Measurements from ENCODE around the gene PARVB. TPM values are rescaled to one million over a fixed set of nuclear protein-coding genes. Genes with fewer than 3 reads are reported as not detected.

PARVB gene
- total RNA-seq, 2 donors from 2014 or later = 7.3 to 9.2 TPM

- DNase-seq (peak in 1 of 4 donors; percentile 4), ATAC-seq (no peak)
- no peak overlapping the region for H3K4me3 ChIP-seq
- H3K4me1 ChIP-seq = no peaks in the 10 kb centered on the region
- WGBS, 2 donors = 78 to 80% methylated on average over 1 to 4 of the region's 4 CpGs
- no peaks in the 10 kb centered on the region for H3K36me3 ChIP-seq (replicated peaks in 1 of 2; ENCODE audit: insufficient read depth in 1 of 2, low read depth in 2 of 2)
- TF ChIP-seq POLR2A (IDR thresholded peaks at IDR 0.05) = no peak
- TF ChIP-seq CTCF (IDR thresholded peaks at IDR 0.05) = no peak
- H3K27ac ChIP-seq = no peak overlapping the region
- H3K9me3 ChIP-seq = no peaks in the 10 kb centered on the region
- H3K27me3 ChIP-seq = peaks cover 0 to 7% of the 10 kb centered on the region in 2 donors
- intact Hi-C loops (cut with DNase I) = no loop called here
Observed at GRCh38 chr22:44186737-44187136, 162.6 kb downstream of the PARVB start.

- H3K9me3 ChIP-seq = no peaks in the 10 kb centered on the region
- no peaks in the 10 kb centered on the region for H3K36me3 ChIP-seq (replicated peaks in 1 of 2; ENCODE audit: insufficient read depth in 1 of 2, low read depth in 2 of 2)
- no peak overlapping the region for H3K27ac ChIP-seq
- no peak for ATAC-seq
- peaks cover 0 to 7% of the 10 kb centered on the region in 2 donors for H3K27me3 ChIP-seq
- DNase-seq = peak in 1 of 4 donors; percentile 3
- no peak for TF ChIP-seq POLR2A (IDR thresholded peaks at IDR 0.05)
- TF ChIP-seq CTCF (IDR thresholded peaks at IDR 0.05) = no peak
- WGBS, 2 donors = 83 to 88% methylated on average over 5 to 12 of the region's 12 CpGs
- H3K4me1 ChIP-seq = no peaks in the 10 kb centered on the region
- intact Hi-C loops (cut with DNase I) = no loop called here
- H3K4me3 ChIP-seq = no peak overlapping the region
Observed at GRCh38 chr22:44187652-44188230, 163.6 kb downstream of the PARVB start.

- 60 to 89% methylated on average over 2 to 8 of the region's 8 CpGs for WGBS, 2 donors
- H3K9me3 ChIP-seq = no peaks in the 10 kb centered on the region
- H3K27ac ChIP-seq = no peak overlapping the region
- intact Hi-C loops (cut with DNase I) = no loop called here
- TF ChIP-seq CTCF (IDR thresholded peaks at IDR 0.05) (no peak), POLR2A (IDR thresholded peaks at IDR 0.05) (no peak)
- H3K27me3 ChIP-seq = peaks cover 0 to 7% of the 10 kb centered on the region in 2 donors
- no peaks in the 10 kb centered on the region for H3K36me3 ChIP-seq (replicated peaks in 1 of 2; ENCODE audit: insufficient read depth in 1 of 2, low read depth in 2 of 2)
- H3K4me1 ChIP-seq = no peaks in the 10 kb centered on the region
- no peak for DNase-seq
- no peak overlapping the region for H3K4me3 ChIP-seq
- ATAC-seq = no peak
Observed at GRCh38 chr22:44188316-44188715, 164.2 kb downstream of the PARVB start.

- no peak for ATAC-seq
- no peak overlapping the region for H3K4me3 ChIP-seq
- TF ChIP-seq CTCF (IDR thresholded peaks at IDR 0.05) (no peak), POLR2A (IDR thresholded peaks at IDR 0.05) (no peak)
- WGBS, 2 donors = 83 to 87% methylated on average over 5 to 10 of the region's 12 CpGs
- no peak overlapping the region for H3K27ac ChIP-seq
- no peaks in the 10 kb centered on the region for H3K9me3 ChIP-seq
- no peak for DNase-seq
- H3K27me3 ChIP-seq = peaks cover 0 to 4% of the 10 kb centered on the region in 2 donors
- intact Hi-C loops (cut with DNase I) = no loop called here
- H3K4me1 ChIP-seq = no peaks in the 10 kb centered on the region
- H3K36me3 ChIP-seq (replicated peaks in 1 of 2; ENCODE audit: insufficient read depth in 1 of 2, low read depth in 2 of 2) = no peaks in the 10 kb centered on the region
Observed at GRCh38 chr22:44188986-44189630, 165.0 kb downstream of the PARVB start.

Data from body of pancreas (tissue), 4 donors.